OCI-LY3 (cell line): ENCODE results near the gene CARD11.

ENCODE experiments used
- CTCF ChIP-seq: fragments of 200-600, 300-600 bp; sonication (generic); IDR thresholded peaks from 2 replicates; pipeline ENCODE4 v1.5.1; 2014; ENCODE audit warnings: antibody characterized with exemption, low read length, low read depth
- EZH2phosphoT487 ChIP-seq: fragments of 200-600 bp; shearing (Covaris generic); IDR thresholded peaks from 2 replicates; pipeline ENCODE4 v1.6.1; 2018; ENCODE audit warnings: antibody characterized with exemption, mixed run types, low read depth

DNA sequence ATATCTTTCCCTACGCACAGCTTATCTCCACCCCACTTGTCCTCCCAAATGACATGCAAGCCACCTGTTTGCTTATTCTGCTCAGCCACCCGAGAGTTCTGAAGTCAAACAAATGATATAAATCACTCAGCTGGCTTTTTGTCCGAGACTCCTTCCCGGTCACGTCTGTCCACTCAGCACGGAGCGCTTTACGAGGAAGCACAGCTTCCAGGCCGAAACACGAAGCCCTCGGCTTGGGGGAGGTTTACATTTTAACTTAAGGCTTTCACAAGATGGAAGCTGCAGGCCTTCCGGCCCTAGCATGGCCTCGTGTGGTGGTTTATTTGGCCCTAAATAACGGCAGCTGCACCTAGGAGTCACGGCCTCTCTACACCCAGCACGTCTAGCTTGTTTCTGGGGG lies 139.5 kb downstream of the CARD11 start:
- TF ChIP-seq EZH2phosphoT487 (no peak), CTCF (no peak)
